HFF-Myc (cell line): Measurements from ENCODE around the gene FBXL20.

Experiments used
- DNase-seq: peaks from one replicate; pipeline ENCODE4 v3.0.0-alpha.2; 2011; ENCODE audit warnings: low read depth; ENCODE audit errors: extremely low read depth
- H3K4me3 ChIP-seq: replicated peaks from 2 replicates; pipeline ENCODE4 v1.5.1; 2011; ENCODE audit warnings: low read depth, mild to moderate bottlenecking, control low read depth, low read length
- CTCF ChIP-seq: IDR thresholded peaks from 2 replicates; pipeline ENCODE4 v1.5.1; 2012; ENCODE audit warnings: mild to moderate bottlenecking, low read depth, low read length, control low read depth; ENCODE audit errors: missing control alignments

Gene FBXL20

DNA sequence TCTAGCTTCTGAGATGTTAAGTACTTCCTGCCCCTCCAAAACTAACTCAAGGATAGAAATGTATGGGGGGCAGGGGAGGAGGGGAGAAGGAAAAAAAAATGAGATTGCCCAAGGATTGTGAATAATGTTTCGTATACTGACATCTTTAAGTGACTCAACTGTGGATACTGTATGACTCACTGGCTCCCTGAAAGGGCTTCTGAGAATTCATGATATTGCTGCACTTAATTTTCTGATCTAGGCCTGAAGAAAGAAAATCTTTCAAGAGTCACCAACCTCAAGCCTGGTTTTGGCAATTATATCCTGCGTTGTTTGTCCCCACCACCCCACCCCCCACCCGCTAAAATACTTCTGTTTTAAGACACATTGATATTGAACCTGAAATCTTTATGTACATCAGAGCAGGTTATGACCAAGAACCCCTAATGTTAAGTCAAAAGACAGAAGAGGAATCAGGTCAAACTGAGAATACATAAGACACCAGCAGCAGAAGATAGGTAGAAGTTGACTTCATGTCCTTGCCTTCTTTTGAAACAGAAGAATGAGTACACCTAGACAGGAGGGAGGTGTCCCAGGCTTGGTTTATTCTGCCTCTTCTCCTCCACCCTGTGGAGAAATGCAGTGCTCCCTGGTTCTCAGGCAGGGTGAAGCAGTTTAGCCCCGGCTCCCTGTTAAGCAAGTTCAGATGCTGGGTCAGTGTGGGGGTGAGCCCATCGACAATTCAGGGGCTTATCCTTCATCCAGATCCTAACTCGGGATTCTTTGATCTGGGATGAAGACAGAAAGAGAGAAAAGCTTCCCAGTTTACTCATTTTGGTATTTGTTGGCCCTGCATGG is 3.3 kb upstream of the FBXL20 start:
- H3K4me3 ChIP-seq = no peak overlapping the region
- TF ChIP-seq CTCF = no peak
- peak; percentile 35 for DNase-seq

- TF ChIP-seq CTCF = no peak
- H3K4me3 ChIP-seq = no peak overlapping the region
- DNase-seq = no peak
Observed at GRCh38 chr17:39402890-39403605, 1.6 kb upstream of the FBXL20 start.

DNA sequence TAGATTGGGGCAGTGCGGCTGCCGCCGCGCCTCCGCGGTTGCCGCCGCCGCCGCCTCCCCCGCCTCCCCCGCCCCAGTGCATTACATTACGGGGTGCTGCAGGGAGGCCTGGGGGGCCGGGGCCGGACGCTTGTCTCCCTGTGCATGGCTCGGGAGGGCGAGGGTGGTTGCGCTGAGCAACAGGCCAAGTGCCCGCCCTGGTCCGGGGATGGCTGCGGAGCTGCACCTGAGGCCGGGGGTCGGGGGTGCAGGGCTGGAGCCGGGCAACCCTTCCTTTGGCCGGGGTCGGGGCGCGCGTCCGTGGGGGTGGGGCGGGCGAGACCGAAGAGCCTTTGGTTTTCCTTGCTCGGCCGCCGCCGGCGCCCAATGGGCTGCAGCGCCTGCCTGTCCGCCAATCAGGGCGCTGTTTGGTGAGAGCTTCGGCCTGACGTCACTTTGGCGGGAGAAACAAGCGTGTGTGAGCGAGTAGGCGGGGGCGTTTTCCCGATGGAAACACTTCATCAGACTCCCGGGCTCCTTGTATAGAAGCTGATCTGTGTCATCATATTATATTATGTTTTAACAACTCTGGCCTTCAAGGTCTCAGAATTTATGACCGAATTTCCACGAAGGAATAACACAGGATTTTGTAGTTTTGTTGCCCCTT is 941 bp upstream of the FBXL20 start:
- peak overlapping the region; percentile 75 for H3K4me3 ChIP-seq
- no peak for TF ChIP-seq CTCF
- DNase-seq = peak; percentile 82

DNA sequence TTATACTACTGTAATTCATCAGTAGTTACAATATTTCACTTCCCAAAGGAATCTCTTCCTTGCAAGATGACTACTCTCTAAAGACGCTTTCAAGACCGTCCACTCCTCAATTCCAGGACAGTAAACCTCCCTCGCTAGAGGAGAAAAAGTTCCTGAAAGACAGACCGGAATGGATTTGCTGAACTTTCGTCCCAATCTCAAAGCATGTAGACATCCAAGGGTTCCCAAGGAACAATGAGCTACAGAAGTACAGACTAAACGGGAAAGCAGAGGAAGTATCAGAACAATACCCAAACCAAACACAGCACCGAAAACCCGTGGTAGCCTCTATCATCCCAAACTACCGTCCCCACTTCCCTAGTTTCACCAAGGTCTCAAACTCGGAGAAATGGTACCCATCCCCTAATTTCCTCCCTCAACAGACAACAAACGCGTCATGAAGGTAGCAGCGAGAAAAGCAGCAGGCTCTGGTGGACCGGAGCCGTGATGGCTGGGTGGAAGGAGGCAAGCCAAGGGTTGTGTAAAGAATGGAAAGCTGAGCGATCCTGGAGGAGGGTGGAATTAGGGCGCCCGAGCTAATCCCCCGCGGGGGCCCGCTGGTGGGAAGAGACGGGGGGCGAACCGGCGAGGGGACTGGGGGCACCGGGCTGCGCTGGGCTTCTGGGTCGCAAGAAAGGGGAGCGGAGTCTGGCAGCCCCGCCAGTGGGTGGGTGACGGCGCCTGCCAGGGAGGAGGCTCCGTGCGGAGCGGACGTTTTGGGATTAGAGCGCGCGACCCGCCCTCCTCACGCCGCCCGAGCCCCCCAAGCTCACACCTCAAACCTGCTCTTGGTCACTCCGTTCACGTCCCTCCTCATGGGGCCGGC is 647 bp downstream of the FBXL20 start:
- no peak for DNase-seq
- H3K4me3 ChIP-seq = peak overlapping the region; percentile 75
- no peak for TF ChIP-seq CTCF

GRCh38 chr17:39399791-39400190 is 1.6 kb downstream of the FBXL20 start:
- peak overlapping the region; percentile 75 for H3K4me3 ChIP-seq
- no peak for DNase-seq
- no peak for TF ChIP-seq CTCF

- no peak for TF ChIP-seq CTCF
- H3K4me3 ChIP-seq = no peak overlapping the region
- DNase-seq = no peak
Observed at GRCh38 chr17:39393736-39394135, 7.7 kb downstream of the FBXL20 start.
